GM12801 (cell line): ENCODE data around the gene RBFOX2.

Source experiments
- TF ChIP-seq, protein P1 (sequence below): IDR thresholded peaks from one replicate; pipeline ENCODE4 v1.5.1; 2011; ENCODE audit warnings: control low read depth; ENCODE audit not compliant: insufficient read length; ENCODE audit errors: extremely low read depth

Gene RBFOX2

DNA sequence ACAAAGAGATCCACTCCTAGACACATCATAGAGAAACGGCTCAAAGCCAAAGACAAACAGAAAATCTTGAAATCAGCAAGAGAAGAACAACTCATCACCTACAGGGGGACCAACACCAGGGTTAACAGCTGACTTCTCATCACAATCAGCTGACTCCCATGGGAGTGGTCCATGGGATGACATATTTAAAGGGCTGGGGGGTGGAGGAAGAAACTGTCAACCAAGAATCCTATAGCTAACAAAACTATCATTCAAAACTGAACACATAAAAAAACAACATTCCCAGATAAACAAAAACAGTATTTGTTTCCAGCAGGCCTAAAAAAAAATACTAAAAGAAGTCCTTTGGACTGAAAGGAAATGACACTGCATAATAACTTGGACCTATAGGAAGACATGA is 224.2 kb downstream of the RBFOX2 start:
- TF ChIP-seq, protein P1, sequence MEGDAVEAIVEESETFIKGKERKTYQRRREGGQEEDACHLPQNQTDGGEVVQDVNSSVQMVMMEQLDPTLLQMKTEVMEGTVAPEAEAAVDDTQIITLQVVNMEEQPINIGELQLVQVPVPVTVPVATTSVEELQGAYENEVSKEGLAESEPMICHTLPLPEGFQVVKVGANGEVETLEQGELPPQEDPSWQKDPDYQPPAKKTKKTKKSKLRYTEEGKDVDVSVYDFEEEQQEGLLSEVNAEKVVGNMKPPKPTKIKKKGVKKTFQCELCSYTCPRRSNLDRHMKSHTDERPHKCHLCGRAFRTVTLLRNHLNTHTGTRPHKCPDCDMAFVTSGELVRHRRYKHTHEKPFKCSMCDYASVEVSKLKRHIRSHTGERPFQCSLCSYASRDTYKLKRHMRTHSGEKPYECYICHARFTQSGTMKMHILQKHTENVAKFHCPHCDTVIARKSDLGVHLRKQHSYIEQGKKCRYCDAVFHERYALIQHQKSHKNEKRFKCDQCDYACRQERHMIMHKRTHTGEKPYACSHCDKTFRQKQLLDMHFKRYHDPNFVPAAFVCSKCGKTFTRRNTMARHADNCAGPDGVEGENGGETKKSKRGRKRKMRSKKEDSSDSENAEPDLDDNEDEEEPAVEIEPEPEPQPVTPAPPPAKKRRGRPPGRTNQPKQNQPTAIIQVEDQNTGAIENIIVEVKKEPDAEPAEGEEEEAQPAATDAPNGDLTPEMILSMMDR: no peak

DNA sequence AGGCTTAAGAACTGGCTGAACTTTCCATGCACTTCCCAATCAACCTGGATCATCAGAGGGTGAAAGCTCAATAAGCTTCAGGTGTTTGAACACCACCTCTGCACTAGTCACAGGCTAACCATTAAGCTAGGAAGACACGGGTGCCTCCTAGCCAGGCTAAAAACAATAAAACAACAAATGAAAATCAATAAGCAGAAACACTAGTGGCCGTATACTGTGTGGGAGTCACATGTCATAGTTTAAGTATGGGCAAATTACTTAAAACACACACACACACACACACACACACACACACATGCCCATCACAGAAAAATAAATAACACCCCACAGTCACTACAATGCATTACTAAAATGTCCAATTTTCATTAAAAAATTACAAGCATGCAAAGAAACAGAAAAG is 225.7 kb downstream of the RBFOX2 start:
- TF ChIP-seq, protein P1: no peak

DNA sequence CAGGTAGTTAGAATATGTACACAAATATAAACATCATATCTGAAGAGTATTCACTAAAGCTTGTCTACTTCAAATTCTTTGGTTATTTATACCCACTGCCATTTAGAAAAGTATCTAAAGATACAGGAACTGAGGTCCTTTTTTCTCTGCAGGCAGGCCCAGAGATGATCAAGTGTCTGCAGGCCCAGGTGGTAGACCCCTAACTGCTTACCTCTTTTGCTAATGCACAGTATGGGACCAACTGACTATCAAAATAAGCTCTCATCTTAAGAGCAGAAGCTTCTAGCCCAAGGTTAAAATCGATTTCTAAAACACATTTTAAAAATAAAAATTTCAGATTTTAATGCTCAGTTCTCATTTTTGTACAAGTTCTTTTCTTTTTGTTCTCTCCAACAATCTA is 229.5 kb downstream of the RBFOX2 start:
- TF ChIP-seq, protein P1: no peak

DNA sequence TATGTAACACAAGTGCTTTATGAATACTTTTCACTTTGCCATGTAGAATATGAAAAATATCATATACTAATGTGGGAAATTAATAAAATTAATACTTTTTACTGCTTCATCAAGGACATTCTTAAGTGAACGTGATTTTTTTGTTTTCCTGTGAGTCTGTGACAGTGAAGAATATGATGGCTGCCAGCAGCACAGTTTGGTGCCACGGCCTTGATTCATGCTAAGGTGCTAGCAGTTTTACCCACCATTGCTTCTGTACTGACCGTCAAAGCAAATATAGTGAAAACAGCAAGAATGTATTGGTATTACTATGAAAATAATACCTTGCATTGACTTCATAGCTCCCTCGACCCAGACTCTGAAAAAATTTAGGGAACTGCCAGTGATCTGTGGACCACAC is 231.2 kb downstream of the RBFOX2 start:
- TF ChIP-seq, protein P1: no peak

DNA sequence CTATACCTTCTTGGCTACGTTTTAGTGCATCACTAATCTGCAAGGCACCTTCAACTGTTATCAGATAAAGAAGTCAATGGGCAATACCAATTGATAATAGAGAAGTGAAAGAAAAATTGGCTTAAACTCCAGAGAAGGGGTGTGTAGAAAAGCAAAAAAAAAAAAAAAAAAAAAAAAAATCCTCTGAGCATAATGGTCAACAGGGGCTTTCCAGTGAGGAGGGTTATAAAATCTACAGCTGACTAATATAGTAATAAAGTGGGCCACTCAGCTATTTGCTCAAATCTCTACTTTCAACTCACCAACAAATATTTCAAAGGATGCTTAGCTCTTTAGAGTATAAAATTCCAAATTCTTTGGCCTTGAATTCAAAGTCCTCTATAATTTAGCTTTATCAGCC is 233.1 kb downstream of the RBFOX2 start:
- TF ChIP-seq, protein P1: no peak

- TF ChIP-seq, protein P1: no peak
Measured at GRCh38 chr22:35792506-35792905, 236.1 kb downstream of the RBFOX2 start.

GRCh38 chr22:35785181-35785923 is 243.3 kb downstream of the RBFOX2 start:
- TF ChIP-seq, protein P1: no peak

GRCh38 chr22:35784633-35785032 is 244.0 kb downstream of the RBFOX2 start:
- TF ChIP-seq, protein P1: no peak
